GM13977 (cell line): ENCODE results near the gene PRDM2.

Experiments
- DNase-seq: peaks from one replicate; pipeline ENCODE4 v3.0.0; 2012; ENCODE audit warnings: low spot score
- CTCF ChIP-seq: IDR thresholded peaks from 2 replicates; pipeline ENCODE4 v1.5.1; 2012; ENCODE audit warnings: mild to moderate bottlenecking, control low read depth; ENCODE audit not compliant: insufficient read depth; ENCODE audit errors: extremely low read depth, missing control alignments
- in situ Hi-C: fragments of 300-500 bp; cut with MboI; formaldehyde crosslinking; loops from one replicate; pipeline ENCODE4 v1.12.0; 2022; ENCODE audit warnings: low sequenced_read_pairs, low pct_unique_long_range_greater_than_20kb, mixed read lengths, inconsistent platforms; ENCODE audit not compliant: unreplicated experiment

Gene PRDM2

DNA sequence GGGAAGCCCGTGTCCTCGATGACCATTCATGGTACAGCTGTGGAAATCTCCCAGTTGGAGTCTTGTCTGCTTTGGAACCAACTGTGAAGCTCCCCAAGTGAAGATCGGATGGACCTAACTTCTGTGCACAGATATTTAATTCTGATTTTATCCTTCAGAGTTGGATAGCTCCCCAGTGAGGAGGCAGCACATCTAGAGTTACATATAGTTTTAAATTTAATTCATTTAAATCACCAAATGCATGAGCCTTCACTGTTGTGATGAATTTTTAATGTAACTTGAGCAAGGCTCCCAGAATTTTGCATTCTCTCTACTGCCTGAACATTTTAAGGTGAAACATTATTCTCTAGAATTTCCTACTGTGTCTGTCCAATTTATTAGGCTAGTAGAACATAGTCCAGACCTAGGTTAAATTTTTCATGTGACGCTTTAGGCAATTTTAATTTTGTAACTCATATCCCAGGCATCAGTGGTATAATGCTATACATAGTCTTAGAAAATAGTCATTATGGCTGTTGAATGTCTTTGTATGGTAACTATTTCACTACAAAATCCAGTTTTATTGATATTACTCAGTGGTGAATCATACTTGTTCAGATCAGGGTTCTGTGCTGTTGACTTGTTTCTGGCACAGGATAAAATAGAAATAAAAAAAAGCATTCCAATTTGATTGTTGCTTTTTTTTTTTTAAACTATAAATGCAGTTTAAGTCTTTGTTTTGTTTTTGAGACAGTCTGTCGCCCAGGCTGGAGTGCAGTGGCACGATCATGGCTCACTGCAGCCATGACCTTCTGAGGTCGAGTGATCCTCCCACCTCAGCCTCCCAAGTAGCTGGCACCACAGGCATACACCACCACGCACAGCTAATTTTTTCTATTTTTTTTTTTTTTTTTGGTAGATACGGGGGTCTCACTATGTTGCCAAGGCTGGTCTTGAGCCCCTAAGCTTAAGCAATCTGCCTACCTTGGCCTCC lies 66.9 kb downstream of the PRDM2 start:
- DNase-seq: no peak
- in situ Hi-C loops: no loop called here
- no peak for TF ChIP-seq CTCF

- TF ChIP-seq CTCF: no peak
- DNase-seq: no peak
- in situ Hi-C loops: no loop called here
Observed at GRCh38 chr1:13769212-13769611, 69.2 kb downstream of the PRDM2 start.

DNA sequence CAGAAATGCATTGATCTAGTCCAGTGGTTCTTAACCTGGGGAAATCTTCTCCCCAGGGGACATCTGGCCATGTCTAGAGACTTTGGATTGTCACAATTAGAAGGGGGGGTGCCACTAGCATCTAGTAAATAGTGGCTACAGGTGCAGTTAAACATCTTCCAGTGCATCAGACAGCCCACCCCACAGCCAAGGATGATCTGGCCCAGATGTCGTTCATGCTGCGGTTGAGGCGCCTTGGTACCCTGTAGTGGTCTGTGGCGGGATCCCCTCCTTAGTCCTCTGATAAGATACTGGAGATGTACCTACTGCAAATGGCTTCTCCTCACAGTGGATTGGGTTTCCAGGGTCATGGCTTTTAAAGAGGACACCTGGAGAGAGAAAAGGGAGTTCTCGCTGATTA lies 69.8 kb downstream of the PRDM2 start:
- DNase-seq: no peak
- in situ Hi-C loops: no loop called here
- no peak for TF ChIP-seq CTCF

DNA sequence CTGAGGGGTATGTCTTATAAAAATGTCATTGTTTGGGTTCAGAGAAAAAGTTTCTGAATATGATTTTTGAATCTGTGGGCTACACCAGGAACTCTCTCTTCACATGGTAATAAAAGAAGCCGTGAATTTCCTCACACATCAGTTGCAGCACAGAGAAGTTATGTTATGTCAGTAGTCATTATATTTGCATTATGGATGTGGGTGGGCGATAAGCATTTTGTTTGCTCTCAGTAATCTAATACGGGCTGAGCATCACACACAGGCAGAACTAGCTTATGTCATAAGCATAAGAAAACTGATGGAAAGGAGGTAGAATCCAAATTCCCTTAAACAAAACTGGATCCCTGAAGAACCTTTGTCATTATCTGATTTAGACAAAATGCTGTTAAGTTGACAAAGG lies 70.8 kb downstream of the PRDM2 start:
- in situ Hi-C loops: no loop called here
- no peak for DNase-seq
- no peak for TF ChIP-seq CTCF

DNA sequence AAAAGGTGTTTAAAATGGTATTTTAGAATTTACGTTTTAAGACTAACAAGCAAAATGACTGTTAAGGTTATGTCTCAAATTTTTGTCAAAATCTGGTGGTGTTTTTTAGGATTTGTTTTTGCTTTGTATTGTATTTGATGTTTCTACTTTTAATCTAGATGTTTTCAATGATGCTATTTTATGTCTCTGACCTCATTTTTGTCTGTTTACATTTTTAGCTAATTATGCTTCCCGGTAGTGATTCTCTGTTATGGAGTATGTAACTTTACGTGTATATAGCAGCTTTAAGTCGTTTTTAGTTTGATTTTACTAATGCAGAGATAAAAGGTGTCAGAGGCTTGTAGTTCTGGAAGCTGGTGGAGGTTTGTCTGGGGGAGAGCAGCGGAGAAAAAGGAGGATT lies 71.8 kb downstream of the PRDM2 start:
- no peak for TF ChIP-seq CTCF
- DNase-seq: no peak
- in situ Hi-C loops: no loop called here

GRCh38 chr1:13772271-13772670 lies 72.3 kb downstream of the PRDM2 start:
- in situ Hi-C loops: no loop called here
- no peak for TF ChIP-seq CTCF

More at GRCh38 chr1:13772271-13772670, 72.3 kb downstream of the PRDM2 start:
- DNase-seq: no peak
